Heart right ventricle (tissue), 16 donors: ENCODE measurements around the gene ARMC2. TPM values are rescaled to one million over a fixed set of nuclear protein-coding genes. Genes with fewer than 3 reads are reported as not detected.

Source experiments
- ATAC-seq, 8 donors: fragments of 200-7000 bp; cut with Tn5 transposase; one replicate each; pipeline ENCODE4 v1.9.1; 2020; ENCODE audit warnings: mild to moderate bottlenecking in 8 of 8, moderate library complexity in 8 of 8, moderate number of reproducible peaks in 1 of 8
- DNase-seq, 2 donors: peaks; one replicate each; pipeline ENCODE4 v3.0.0-alpha.2; 2020
- H3K27ac ChIP-seq, 10 donors: fragments of 200-600 bp; sonication (generic) in 2 of 10; one replicate each; pipeline versions ENCODE4 v1.5.0 to v1.8.0; 2020 to 2022; ENCODE audit warnings: mild to moderate bottlenecking in 3 of 10
- H3K27me3 ChIP-seq, 7 donors: fragments of 200-600 bp; one replicate each; pipeline ENCODE4 v1.8.0; 2021 to 2022; ENCODE audit warnings: mild to moderate bottlenecking in 2 of 7
- H3K36me3 ChIP-seq, 9 donors: fragments of 200-600 bp; sonication (generic) in 1 of 9; one replicate each; pipeline versions ENCODE4 v1.5.0 to v1.8.0; 2020 to 2022; ENCODE audit warnings: mild to moderate bottlenecking in 2 of 9
- H3K4me1 ChIP-seq, 9 donors: fragments of 200-600 bp; sonication (generic) in 1 of 9; one replicate each; pipeline versions ENCODE4 v1.5.0 to v1.8.0; 2020 to 2022; ENCODE audit warnings: mild to moderate bottlenecking in 4 of 9
- H3K4me3 ChIP-seq, 10 donors: fragments of 200-600 bp; sonication (generic) in 2 of 10; one replicate each; pipeline versions ENCODE4 v1.5.0 to v1.8.0; 2020 to 2022; ENCODE audit warnings: mild to moderate bottlenecking in 7 of 10, moderate library complexity in 2 of 10
- H3K9me3 ChIP-seq, 11 donors: fragments of 200-600 bp in 10 of 11; sonication (generic) in 2 of 11; one replicate each; pipeline versions ENCODE4 v1.5.0 to v1.8.0; 2013 to 2022; ENCODE audit warnings: mild to moderate bottlenecking in 2 of 11, control low read depth in 1 of 11, moderate library complexity in 1 of 11
- WGBS, 2 donors: extraction: QIAGEN DNeasy Blood & Tissue Kit; methylation state at CpG; one replicate each; pipeline ENCODE4 v1.1.7; 2013; ENCODE audit warnings: inconsistent platforms in 1 of 2; 5-methylcytosine and 5-hydroxymethylcytosine counted together
- intact Hi-C, 10 donors: fragments of 100-400 bp; cut with DNase I; formaldehyde crosslinking; loops; one replicate each; pipeline versions ENCODE4 v1.11.1 to v1.14.2; 2022
- polyA plus RNA-seq, 2 donors: library from polyadenylated mRNA; stranded (reverse); fragments of 200-250 nt; gene quantifications; one replicate each; pipeline ENCODE4 v1.2.3, GENCODE V29; 2013
- total RNA-seq, 10 donors: library from RNA; stranded (reverse); fragmentation: NEBNext Ultra II Directional in 3 of 10; extraction: Animal tissue kit (Norgen Biotek cat#: 25700) in 3 of 10; gene quantifications; one replicate each; pipeline versions ENCODE4 v1.2.1 to v1.2.4, GENCODE V29; 2021 to 2023
- TF ChIP-seq, protein P1 (sequence below), 9 donors: fragments of 200-600 bp; sonication (generic) in 2 of 9; IDR thresholded peaks; one replicate each; pipeline versions ENCODE4 v1.5.0 to v1.8.0; 2021 to 2022; ENCODE audit warnings: antibody characterized with exemption in 9 of 9, mild to moderate bottlenecking in 5 of 9, moderate library complexity in 1 of 9
- donor health status: Arrhythmogenic right ventricular cardiomyopathy.
- donor health status: ischemic (EF 13 %, LVEDD 7.1; RV severe dilation, severe dysfunction).
- donor health status: healthy with polysubstance abuse.
- donor health status: DM: no; HTN: yes; CAD: no.
- donor health status: DM: no; HTN: no; CAD: no.
- donor health status: ischemic (EF 25% LVEDD 6.9; RV normal size, moderate dysfunction).
- donor health status: ischemic (EF 25% LVEDD 5.7; RV mildly dilated, moderate dysfunction).
- donor health status: healthy.
- donor health status: DM: yes; HTN: yes; CAD: no.
- donor health status: Ischemic cardiomyopathy.
- donor health status: ischemic (EF 35%, LVEDD 5.7; RV mildly dilated, moderate dysfunction).
- donor health status: nonischemic (EF 11% LVEDD 7.7; RV severe dilation, severe dysfunction).
- donor health status: DM: yes; HTN: yes; CAD: no.
- donor health status: PGD.
- donor health status: ischemic (EF 29% LVEDD 5.4; RV normal size, mild dysfunction).
- donor health status: nonischemic (EF 23%, LVEDD 6.1; RV moderate dilation, normal function).

Gene ARMC2
- total and polyA plus RNA-seq, 12 donors: 2.5 to 16.4 (median 12.3) TPM

DNA sequence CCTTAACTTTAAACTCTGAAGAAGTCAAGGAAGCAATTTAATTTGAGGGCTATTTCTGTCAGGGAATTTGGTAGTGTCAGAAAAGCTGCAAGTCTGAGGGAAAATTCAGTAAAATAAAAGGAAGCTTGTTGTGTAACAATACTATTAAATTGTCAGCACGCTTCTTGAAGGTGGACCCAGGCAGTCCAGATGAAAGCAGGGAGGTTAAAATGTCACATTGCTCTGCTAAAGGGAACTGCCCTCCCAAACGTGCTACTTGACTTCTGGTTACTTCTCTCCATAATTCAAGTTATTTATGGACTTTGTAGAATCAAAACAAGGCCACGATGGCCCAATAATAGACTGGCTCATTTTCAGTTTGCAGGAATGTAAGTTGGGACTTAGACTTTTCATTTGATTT lies 28.2 kb upstream of the ARMC2 start:
- DNase-seq: no peak
- peaks cover 0 to 20% (median 0%) of the 10 kb centered on the region in 11 donors for H3K9me3 ChIP-seq
- H3K4me1 ChIP-seq: peaks cover 0 to 4% (median 0%) of the 10 kb centered on the region in 9 donors
- no peak overlapping the region for H3K27ac ChIP-seq
- H3K27me3 ChIP-seq: no peaks in the 10 kb centered on the region
- H3K4me3 ChIP-seq: no peak overlapping the region
- intact Hi-C loops: no loop called here
- WGBS, 2 donors: 55 to 63% methylated on average over 3 of the region's 3 CpGs
- TF ChIP-seq, protein P1, sequence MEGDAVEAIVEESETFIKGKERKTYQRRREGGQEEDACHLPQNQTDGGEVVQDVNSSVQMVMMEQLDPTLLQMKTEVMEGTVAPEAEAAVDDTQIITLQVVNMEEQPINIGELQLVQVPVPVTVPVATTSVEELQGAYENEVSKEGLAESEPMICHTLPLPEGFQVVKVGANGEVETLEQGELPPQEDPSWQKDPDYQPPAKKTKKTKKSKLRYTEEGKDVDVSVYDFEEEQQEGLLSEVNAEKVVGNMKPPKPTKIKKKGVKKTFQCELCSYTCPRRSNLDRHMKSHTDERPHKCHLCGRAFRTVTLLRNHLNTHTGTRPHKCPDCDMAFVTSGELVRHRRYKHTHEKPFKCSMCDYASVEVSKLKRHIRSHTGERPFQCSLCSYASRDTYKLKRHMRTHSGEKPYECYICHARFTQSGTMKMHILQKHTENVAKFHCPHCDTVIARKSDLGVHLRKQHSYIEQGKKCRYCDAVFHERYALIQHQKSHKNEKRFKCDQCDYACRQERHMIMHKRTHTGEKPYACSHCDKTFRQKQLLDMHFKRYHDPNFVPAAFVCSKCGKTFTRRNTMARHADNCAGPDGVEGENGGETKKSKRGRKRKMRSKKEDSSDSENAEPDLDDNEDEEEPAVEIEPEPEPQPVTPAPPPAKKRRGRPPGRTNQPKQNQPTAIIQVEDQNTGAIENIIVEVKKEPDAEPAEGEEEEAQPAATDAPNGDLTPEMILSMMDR (IDR thresholded peaks at IDR 0.05): no peak
- ATAC-seq: peak in 1 of 8 donors; percentile 42
- H3K36me3 ChIP-seq: no peaks in the 10 kb centered on the region

GRCh38 chr6:108822401-108822800 lies 25.8 kb upstream of the ARMC2 start:
- H3K36me3 ChIP-seq: no peaks in the 10 kb centered on the region
- H3K4me3 ChIP-seq: no peak overlapping the region
- 84 to 91% methylated on average over 4 of the region's 4 CpGs for WGBS, 2 donors
- peaks cover 0 to 21% (median 0%) of the 10 kb centered on the region in 11 donors for H3K9me3 ChIP-seq
- intact Hi-C loops: no loop called here
- TF ChIP-seq, protein P1 (IDR thresholded peaks at IDR 0.05): no peak
- ATAC-seq (no peak), DNase-seq (no peak)
- H3K27ac ChIP-seq: no peak overlapping the region
- no peaks in the 10 kb centered on the region for H3K27me3 ChIP-seq
- H3K4me1 ChIP-seq: peaks cover 0 to 4% (median 0%) of the 10 kb centered on the region in 9 donors

- TF ChIP-seq, protein P1 (IDR thresholded peaks at IDR 0.05): no peak
- Histone ChIP-seq H3K4me3 (no peak overlapping the region), H3K27me3 (no peaks in the 10 kb centered on the region), H3K9me3 (peaks cover 0 to 21% (median 0%) of the 10 kb centered on the region in 11 donors), H3K27ac (no peak overlapping the region), H3K4me1 (peaks cover 0 to under 1% (median 0%) of the 10 kb centered on the region in 9 donors), H3K36me3 (no peaks in the 10 kb centered on the region)
- intact Hi-C loops: loop anchor here in 1 of 10 donors (2.0 kb wide), 1 partner anchor 75 kb away; no protein-coding TSS in a partner anchor
- 70 to 96% methylated on average over 2 of the region's 2 CpGs for WGBS, 2 donors
- DNase-seq: no peak
- no peak for ATAC-seq
Observed at GRCh38 chr6:108825326-108825725, 22.9 kb upstream of the ARMC2 start.

DNA sequence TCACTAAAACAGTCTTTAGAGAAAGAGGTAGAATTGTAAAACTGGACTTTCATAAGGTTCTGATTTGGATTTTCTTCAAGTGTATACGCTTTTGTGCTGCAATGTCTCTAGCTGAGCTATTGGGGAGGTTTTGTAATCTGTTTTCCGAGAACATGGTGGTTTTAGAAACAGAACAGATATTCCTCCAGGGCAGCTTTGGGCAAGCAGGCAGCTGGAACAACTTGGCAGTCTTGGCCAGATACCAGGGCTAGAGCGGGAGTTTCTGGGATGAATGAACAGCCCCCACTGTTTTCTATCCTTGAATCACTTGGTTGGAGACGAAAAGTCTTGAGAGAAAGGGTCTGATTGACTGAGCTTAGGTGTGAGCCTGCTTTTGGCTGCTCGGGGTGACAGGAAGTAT lies 17.1 kb upstream of the ARMC2 start:
- H3K4me3 ChIP-seq: no peak overlapping the region
- H3K9me3 ChIP-seq: peaks cover 0 to 7% (median 0%) of the 10 kb centered on the region in 11 donors
- TF ChIP-seq, protein P1 (IDR thresholded peaks at IDR 0.05): no peak
- DNase-seq: no peak
- intact Hi-C loops: loop anchor here in 4 of 10 donors (5.0 to 10.0 kb wide), 3 partner anchors 44 to 54 kb away; no protein-coding TSS in a partner anchor
- peaks cover 0 to 7% (median 0%) of the 10 kb centered on the region in 9 donors for H3K4me1 ChIP-seq
- H3K27ac ChIP-seq: peak overlapping the region in 1 of 10 donors; percentile 20
- no peaks in the 10 kb centered on the region for H3K36me3 ChIP-seq
- 70 to 77% methylated on average over 5 of the region's 5 CpGs for WGBS, 2 donors
- no peak for ATAC-seq
- no peaks in the 10 kb centered on the region for H3K27me3 ChIP-seq
